Stimulated activated naive B cell treated with anti-CD40 and anti-IgM and Interleukin-4, amounts not matched to agents 10 μg/mL and 1 μg/mL and 100 μg/mL, for 72 hours (primary cell): ENCODE data around the gene DISC1.

ENCODE experiments used
- ATAC-seq, 2 donors: fragments of 150-1000 bp; cut with Tn5 transposase; replicated peaks; 2 replicates each; pipeline ENCODE4 v1.10.0; 2021; ENCODE audit warnings: moderate library complexity in 1 of 2
- DNase-seq: peaks from one replicate; pipeline ENCODE4 v3.0.0; 2021
- H3K27ac Mint-ChIP-seq: one replicate; pipeline ENCODE4 v1.8.0; 2022; ENCODE audit warnings: mild to moderate bottlenecking, mixed read lengths
- H3K27me3 Mint-ChIP-seq, 2 donors: one replicate each; pipeline ENCODE4 v1.8.0; 2022; ENCODE audit warnings: mixed read lengths in 2 of 2
- H3K36me3 Mint-ChIP-seq, 2 donors: one replicate each; pipeline ENCODE4 v1.8.0; 2022; ENCODE audit warnings: mixed read lengths in 2 of 2, mild to moderate bottlenecking in 1 of 2
- H3K4me1 Mint-ChIP-seq, 2 donors: one replicate each; pipeline ENCODE4 v1.8.0; 2022; ENCODE audit warnings: mixed read lengths in 2 of 2, mild to moderate bottlenecking in 1 of 2
- H3K4me3 Mint-ChIP-seq, 2 donors: one replicate each; pipeline ENCODE4 v1.8.0; 2022; ENCODE audit warnings: mild to moderate bottlenecking in 2 of 2, mixed read lengths in 2 of 2, moderate library complexity in 1 of 2
- H3K9me3 Mint-ChIP-seq, 2 donors: one replicate each; pipeline ENCODE4 v1.8.0; 2022; ENCODE audit warnings: mixed read lengths in 2 of 2, mild to moderate bottlenecking in 1 of 2

The DISC1 gene

DNA sequence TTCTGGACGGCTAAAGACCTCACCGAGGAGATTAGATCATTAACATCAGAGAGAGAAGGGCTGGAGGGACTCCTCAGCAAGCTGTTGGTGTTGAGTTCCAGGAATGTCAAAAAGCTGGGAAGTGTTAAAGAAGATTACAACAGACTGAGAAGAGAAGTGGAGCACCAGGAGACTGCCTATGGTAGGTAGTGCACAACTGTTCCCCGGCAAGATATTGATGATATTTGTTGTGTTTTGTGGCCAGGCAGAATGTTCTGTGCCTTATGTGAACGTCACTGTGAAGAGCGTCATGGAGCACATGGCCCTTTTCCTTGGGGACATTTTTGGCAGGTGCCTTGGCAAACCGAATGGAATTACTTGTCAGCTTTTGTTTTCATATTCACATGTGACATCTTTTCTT, 191.7 kb downstream of the DISC1 start:
- ATAC-seq = no peak
- Mint-ChIP-seq H3K4me1 (no peaks in the 10 kb centered on the region), H3K27ac (no peak overlapping the region), H3K27me3 (no peaks in the 10 kb centered on the region), H3K4me3 (no peak overlapping the region), H3K9me3 (peaks cover 0 to 2% of the 10 kb centered on the region in 2 donors), H3K36me3 (peaks cover 6 to 10% of the 10 kb centered on the region in 2 donors)
- no peak for DNase-seq

DNA sequence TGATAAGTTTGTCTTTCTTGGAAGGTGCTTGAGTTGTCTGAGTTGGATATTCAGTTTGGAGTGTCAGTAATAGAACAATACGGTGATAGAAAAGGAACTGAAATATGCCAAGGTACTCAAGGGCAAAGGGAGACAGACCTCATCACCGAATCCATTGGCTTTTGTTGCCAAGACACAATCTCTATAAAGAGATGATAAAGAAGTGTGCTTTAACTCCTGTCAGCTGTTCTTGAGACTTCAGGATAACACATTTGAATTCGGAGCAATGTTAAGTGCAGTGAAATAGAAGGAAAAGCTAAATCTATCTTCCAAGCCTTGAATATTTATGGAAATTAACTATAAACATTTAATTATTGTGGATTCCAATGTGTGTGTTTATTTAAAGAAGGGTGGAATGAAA, 194.7 kb downstream of the DISC1 start:
- H3K4me1 Mint-ChIP-seq = no peaks in the 10 kb centered on the region
- no peak for ATAC-seq
- no peaks in the 10 kb centered on the region for H3K27me3 Mint-ChIP-seq
- H3K9me3 Mint-ChIP-seq = no peaks in the 10 kb centered on the region
- no peak overlapping the region for H3K4me3 Mint-ChIP-seq
- peaks cover 0 to 7% of the 10 kb centered on the region in 2 donors for H3K36me3 Mint-ChIP-seq
- DNase-seq = no peak
- no peak overlapping the region for H3K27ac Mint-ChIP-seq

- H3K9me3 Mint-ChIP-seq = no peaks in the 10 kb centered on the region
- H3K4me3 Mint-ChIP-seq = no peak overlapping the region
- no peaks in the 10 kb centered on the region for H3K27me3 Mint-ChIP-seq
- H3K36me3 Mint-ChIP-seq = peaks cover 0 to 7% of the 10 kb centered on the region in 2 donors
- DNase-seq = no peak
- no peak overlapping the region for H3K27ac Mint-ChIP-seq
- no peak for ATAC-seq
- H3K4me1 Mint-ChIP-seq = no peaks in the 10 kb centered on the region
These were observed 195.5 kb downstream of the DISC1 start for GRCh38 chr1:231822041-231822440.

DNA sequence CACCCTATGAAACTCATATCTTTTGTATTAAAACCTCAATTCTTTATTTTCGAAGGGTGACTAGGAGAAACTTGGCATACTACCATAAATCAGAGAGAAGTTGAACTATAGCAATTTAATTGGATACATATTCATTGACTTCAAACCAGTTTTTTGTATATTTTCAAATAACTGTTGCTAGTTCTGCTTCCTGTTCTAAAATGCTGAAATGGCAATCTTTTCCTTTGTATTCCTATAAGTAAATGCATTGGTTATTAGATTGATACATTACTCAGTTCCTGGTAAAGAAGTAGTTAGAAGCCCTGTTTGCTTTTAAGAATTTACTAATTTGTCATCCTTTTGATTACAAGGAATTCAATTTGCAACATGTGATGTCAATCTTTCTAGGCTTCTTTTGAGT, 200.0 kb downstream of the DISC1 start:
- DNase-seq = no peak

GRCh38 chr1:231827337-231828105, 200.9 kb downstream of the DISC1 start:
- DNase-seq (no peak), ATAC-seq (no peak)
- Mint-ChIP-seq H3K27ac (no peak overlapping the region), H3K4me1 (no peaks in the 10 kb centered on the region), H3K27me3 (no peaks in the 10 kb centered on the region), H3K9me3 (no peaks in the 10 kb centered on the region), H3K4me3 (no peak overlapping the region), H3K36me3 (no peaks in the 10 kb centered on the region)

More for the DNA sequence above, 200.0 kb downstream of the DISC1 start:
- Mint-ChIP-seq H3K4me3 (no peak overlapping the region), H3K27ac (no peak overlapping the region), H3K4me1 (no peaks in the 10 kb centered on the region), H3K27me3 (no peaks in the 10 kb centered on the region), H3K9me3 (no peaks in the 10 kb centered on the region), H3K36me3 (no peaks in the 10 kb centered on the region)
- no peak for ATAC-seq

GRCh38 chr1:231828182-231828920, 201.8 kb downstream of the DISC1 start:
- no peak overlapping the region for H3K4me3 Mint-ChIP-seq
- no peak for DNase-seq
- H3K27me3 Mint-ChIP-seq = no peaks in the 10 kb centered on the region
- no peaks in the 10 kb centered on the region for H3K9me3 Mint-ChIP-seq
- H3K27ac Mint-ChIP-seq = no peak overlapping the region
- H3K4me1 Mint-ChIP-seq = no peaks in the 10 kb centered on the region
- no peak for ATAC-seq
- no peaks in the 10 kb centered on the region for H3K36me3 Mint-ChIP-seq

- Mint-ChIP-seq H3K9me3 (no peaks in the 10 kb centered on the region), H3K27me3 (no peaks in the 10 kb centered on the region)
- ATAC-seq = no peak
These were observed 202.7 kb downstream of the DISC1 start for GRCh38 chr1:231829332-231829731.

GRCh38 chr1:231836227-231836893, 209.8 kb downstream of the DISC1 start:
- Mint-ChIP-seq H3K27ac (no peak overlapping the region), H3K27me3 (no peaks in the 10 kb centered on the region), H3K36me3 (no peaks in the 10 kb centered on the region), H3K9me3 (no peaks in the 10 kb centered on the region), H3K4me1 (no peaks in the 10 kb centered on the region), H3K4me3 (no peak overlapping the region)
- ATAC-seq (no peak), DNase-seq (no peak)

More at GRCh38 chr1:231829332-231829731, 202.7 kb downstream of the DISC1 start:
- no peaks in the 10 kb centered on the region for H3K36me3 Mint-ChIP-seq
- no peak overlapping the region for H3K27ac Mint-ChIP-seq
- H3K4me3 Mint-ChIP-seq = no peak overlapping the region
- no peak for DNase-seq
- no peaks in the 10 kb centered on the region for H3K4me1 Mint-ChIP-seq

DNA sequence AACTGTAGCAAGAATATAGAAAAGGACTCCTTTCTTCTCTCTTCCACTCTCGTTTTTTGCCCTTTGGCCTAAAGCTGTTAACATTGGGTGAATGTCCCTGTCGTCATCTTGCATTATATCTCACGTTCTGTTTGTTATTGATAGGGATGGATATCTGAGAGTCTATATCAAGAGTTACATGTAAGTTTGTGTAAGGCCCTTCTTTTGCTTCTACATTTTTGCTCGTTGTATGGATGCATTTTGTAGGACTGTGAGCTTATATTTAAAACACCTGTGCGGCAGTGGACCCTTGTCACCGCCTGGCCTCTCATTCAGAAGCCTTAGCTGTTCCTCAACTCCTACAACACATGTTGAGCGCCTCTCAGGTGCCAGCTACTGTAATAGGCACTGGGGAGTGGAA, 211.9 kb downstream of the DISC1 start:
- H3K36me3 Mint-ChIP-seq = no peaks in the 10 kb centered on the region
- ATAC-seq (no peak), DNase-seq (no peak)
- H3K4me1 Mint-ChIP-seq = peaks cover 5 to 9% of the 10 kb centered on the region in 2 donors
- no peaks in the 10 kb centered on the region for H3K9me3 Mint-ChIP-seq
- no peaks in the 10 kb centered on the region for H3K27me3 Mint-ChIP-seq
- no peak overlapping the region for H3K4me3 Mint-ChIP-seq
- no peak overlapping the region for H3K27ac Mint-ChIP-seq

DNA sequence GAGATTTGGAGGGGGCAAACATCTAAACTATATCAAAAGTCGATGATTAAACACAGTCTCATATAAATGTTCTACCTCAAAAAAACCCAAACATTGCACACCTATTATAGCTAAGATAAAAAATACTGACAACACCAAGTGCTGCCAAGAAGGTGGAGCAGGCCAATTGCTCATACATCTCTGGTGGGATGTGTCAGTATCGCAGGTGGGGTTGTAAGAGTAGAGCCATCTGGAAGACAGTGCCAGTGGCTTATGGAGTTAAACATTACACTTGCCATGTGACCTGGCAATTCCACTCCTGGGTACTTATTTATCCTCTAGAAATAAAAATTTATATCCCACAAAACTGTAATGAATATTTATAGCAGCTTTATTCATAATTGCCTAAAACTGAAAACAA, 213.4 kb downstream of the DISC1 start:
- H3K27ac Mint-ChIP-seq = no peak overlapping the region
- H3K27me3 Mint-ChIP-seq = no peaks in the 10 kb centered on the region
- ATAC-seq = no peak
- no peaks in the 10 kb centered on the region for H3K36me3 Mint-ChIP-seq
- no peaks in the 10 kb centered on the region for H3K9me3 Mint-ChIP-seq
- H3K4me1 Mint-ChIP-seq = peaks cover 13 to 23% of the 10 kb centered on the region in 2 donors
- H3K4me3 Mint-ChIP-seq = no peak overlapping the region
- no peak for DNase-seq

- ATAC-seq (no peak), DNase-seq (no peak)
- no peaks in the 10 kb centered on the region for H3K36me3 Mint-ChIP-seq
- H3K4me3 Mint-ChIP-seq = no peak overlapping the region
- no peaks in the 10 kb centered on the region for H3K27me3 Mint-ChIP-seq
- H3K9me3 Mint-ChIP-seq = no peaks in the 10 kb centered on the region
- no peak overlapping the region for H3K27ac Mint-ChIP-seq
- peaks cover 21 to 32% of the 10 kb centered on the region in 2 donors for H3K4me1 Mint-ChIP-seq
These were observed 215.2 kb downstream of the DISC1 start for GRCh38 chr1:231841616-231842344.

DNA sequence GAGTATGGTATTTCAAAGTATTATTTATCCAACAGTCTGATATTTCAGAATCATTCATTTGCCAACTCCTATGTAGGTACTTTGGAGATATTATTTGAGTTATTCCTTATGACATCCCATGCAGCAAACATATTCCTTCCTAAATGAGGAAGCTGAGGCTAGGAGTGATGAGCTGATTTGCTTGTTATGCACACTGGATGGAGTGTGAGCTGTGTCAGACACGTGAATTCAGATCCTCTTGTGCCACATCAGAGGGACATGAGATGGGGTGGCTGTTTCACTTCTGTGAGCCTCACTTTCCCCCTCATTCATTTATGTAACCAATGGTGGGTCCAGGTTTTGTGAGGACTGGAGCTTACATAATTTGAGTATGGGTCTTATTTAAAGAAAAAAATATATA, 215.9 kb downstream of the DISC1 start:
- Mint-ChIP-seq H3K4me3 (no peak overlapping the region), H3K9me3 (no peaks in the 10 kb centered on the region), H3K27me3 (no peaks in the 10 kb centered on the region), H3K4me1 (peaks cover 21 to 32% of the 10 kb centered on the region in 2 donors), H3K36me3 (no peaks in the 10 kb centered on the region), H3K27ac (no peak overlapping the region)
- ATAC-seq (no peak), DNase-seq (no peak)

DNA sequence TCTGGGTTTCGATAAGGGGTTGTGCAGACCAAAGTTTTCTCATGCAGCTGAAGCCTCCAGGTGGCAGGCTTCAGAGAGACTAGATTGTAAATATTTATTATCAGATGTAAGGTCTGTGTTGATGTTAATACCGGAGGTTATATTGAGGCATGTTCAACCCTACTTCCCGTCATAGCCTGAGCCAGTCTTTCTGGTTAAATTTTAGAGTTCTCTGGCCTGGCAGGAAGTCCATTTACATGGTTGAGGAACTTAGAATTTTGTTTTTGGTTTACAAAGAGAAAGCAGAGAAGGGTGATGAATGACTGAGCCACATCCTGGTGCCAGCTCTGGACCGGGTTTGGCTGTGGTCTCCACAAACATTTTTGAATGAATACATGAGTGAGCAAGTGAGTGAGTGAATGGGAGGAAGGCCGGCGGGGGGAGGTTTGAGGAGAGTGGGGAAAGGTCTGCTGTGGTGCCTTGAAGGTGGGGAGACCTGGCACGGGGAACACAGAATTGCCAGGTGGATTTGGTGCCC, 218.5 kb downstream of the DISC1 start:
- DNase-seq (no peak), ATAC-seq (peak; percentile 83)
- Mint-ChIP-seq H3K9me3 (no peaks in the 10 kb centered on the region), H3K4me3 (peak overlapping the region; percentile 17 to 30), H3K4me1 (peaks cover 23 to 32% of the 10 kb centered on the region in 2 donors), H3K36me3 (no peaks in the 10 kb centered on the region), H3K27ac (peak overlapping the region; percentile 65), H3K27me3 (no peaks in the 10 kb centered on the region)
